Thyroid gland (tissue), 4 donors: Measurements from ENCODE around the gene ARHGAP45.

Source experiments
- POLR2A ChIP-seq, 2 donors: fragments of 450-650 bp; IDR thresholded peaks; one replicate each; pipeline ENCODE4 v1.6.1; 2017; ENCODE audit warnings: antibody characterized with exemption in 2 of 2, mild to moderate bottlenecking in 2 of 2, moderate library complexity in 1 of 2
- TF ChIP-seq, protein P1 (sequence below), 6 experiments: fragments of 200-600 bp in 3 of 6; fragments of 450-650 bp in 3 of 6; sonication (generic) in 3 of 6; IDR thresholded peaks; one replicate each; pipeline ENCODE4 v1.5.1; 2016 to 2019; ENCODE audit warnings: antibody characterized with exemption in 6 of 6, mild to moderate bottlenecking in 2 of 6, inconsistent platforms in 1 of 6, moderate library complexity in 1 of 6

DNA sequence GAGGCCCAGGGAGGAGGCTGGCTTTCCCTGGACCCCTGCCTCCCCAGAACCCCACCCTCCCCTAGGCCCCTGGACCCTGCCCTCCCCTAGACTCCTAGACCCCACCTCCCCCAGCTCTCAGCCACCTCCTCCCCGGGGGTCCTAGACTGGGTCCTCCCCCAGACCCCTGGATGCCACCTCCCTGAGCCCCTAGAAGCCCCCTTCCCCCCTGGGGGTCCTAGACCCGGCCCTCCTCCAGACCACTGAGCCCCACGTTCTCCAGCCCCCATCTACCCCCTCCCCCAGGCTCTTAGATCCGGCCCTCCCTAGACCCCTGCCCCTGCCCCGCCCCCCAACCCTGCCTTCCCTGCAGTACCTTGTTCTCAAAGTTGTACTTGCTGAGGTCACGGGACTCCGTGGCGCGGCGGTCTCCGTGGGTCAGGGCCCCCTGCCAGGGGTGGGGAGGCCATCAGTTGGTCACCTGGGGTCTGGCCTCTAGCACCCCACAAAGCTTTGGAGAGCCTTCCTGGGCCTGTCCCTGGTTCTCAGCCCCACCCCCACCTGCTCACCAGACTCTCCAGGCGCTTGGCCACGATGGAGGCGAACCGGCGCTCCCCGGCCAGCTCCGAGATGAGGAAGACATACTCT, 44.8 kb downstream of the ARHGAP45 start:
- TF ChIP-seq, protein P1, sequence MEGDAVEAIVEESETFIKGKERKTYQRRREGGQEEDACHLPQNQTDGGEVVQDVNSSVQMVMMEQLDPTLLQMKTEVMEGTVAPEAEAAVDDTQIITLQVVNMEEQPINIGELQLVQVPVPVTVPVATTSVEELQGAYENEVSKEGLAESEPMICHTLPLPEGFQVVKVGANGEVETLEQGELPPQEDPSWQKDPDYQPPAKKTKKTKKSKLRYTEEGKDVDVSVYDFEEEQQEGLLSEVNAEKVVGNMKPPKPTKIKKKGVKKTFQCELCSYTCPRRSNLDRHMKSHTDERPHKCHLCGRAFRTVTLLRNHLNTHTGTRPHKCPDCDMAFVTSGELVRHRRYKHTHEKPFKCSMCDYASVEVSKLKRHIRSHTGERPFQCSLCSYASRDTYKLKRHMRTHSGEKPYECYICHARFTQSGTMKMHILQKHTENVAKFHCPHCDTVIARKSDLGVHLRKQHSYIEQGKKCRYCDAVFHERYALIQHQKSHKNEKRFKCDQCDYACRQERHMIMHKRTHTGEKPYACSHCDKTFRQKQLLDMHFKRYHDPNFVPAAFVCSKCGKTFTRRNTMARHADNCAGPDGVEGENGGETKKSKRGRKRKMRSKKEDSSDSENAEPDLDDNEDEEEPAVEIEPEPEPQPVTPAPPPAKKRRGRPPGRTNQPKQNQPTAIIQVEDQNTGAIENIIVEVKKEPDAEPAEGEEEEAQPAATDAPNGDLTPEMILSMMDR (IDR thresholded peaks at IDR 0.05), result no peak
- no peak for TF ChIP-seq POLR2A (IDR thresholded peaks at IDR 0.05)
